ENCODE measurements around the gene SLC35A5. TPM values are rescaled to one million over a fixed set of nuclear protein-coding genes. Genes with fewer than 3 reads are reported as not detected.

Gene SLC35A5
- total RNA-seq, 4 donors from 2014 or later: 21.9 to 43.4 (median 41.9) TPM

- DNase-seq (ENCODE audit: low spot score): no peak
- TF ChIP-seq CTCF (IDR thresholded peaks at IDR 0.05): no peak
- ATAC-seq (ENCODE audit: low FRiP score): no peak
Measured at GRCh38 chr3:112606098-112606497, 44.3 kb downstream of the SLC35A5 start.

- DNase-seq (ENCODE audit: low spot score) (no peak), ATAC-seq (ENCODE audit: low FRiP score) (no peak)
- no peak for TF ChIP-seq CTCF (IDR thresholded peaks at IDR 0.05)
Measured at GRCh38 chr3:112607863-112608262, 46.0 kb downstream of the SLC35A5 start.

- ATAC-seq (ENCODE audit: low FRiP score) (no peak), DNase-seq (ENCODE audit: low spot score) (no peak)
- no peak for TF ChIP-seq CTCF (IDR thresholded peaks at IDR 0.05)
Measured at GRCh38 chr3:112610121-112610520, 48.3 kb downstream of the SLC35A5 start.

GRCh38 chr3:112611752-112612515 lies 50.1 kb downstream of the SLC35A5 start:
- DNase-seq (ENCODE audit: low spot score) (no peak), ATAC-seq (ENCODE audit: low FRiP score) (no peak)
- TF ChIP-seq CTCF (IDR thresholded peaks at IDR 0.05): no peak

- no peak for TF ChIP-seq CTCF (IDR thresholded peaks at IDR 0.05)
- ATAC-seq (ENCODE audit: low FRiP score) (no peak), DNase-seq (ENCODE audit: low spot score) (no peak)
Measured at GRCh38 chr3:112615989-112616731, 54.3 kb downstream of the SLC35A5 start.

GRCh38 chr3:112617285-112617684 lies 55.4 kb downstream of the SLC35A5 start:
- no peak for DNase-seq (ENCODE audit: low spot score)
- no peak for ATAC-seq (ENCODE audit: low FRiP score)
- TF ChIP-seq CTCF (IDR thresholded peaks at IDR 0.05): no peak
